ENCODE data around the gene MAGEC1. TPM values are rescaled to one million over a fixed set of nuclear protein-coding genes. Genes with fewer than 3 reads are reported as not detected.

Gene MAGEC1
- total RNA-seq, 8 experiments from 2014 or later = 0.09 to 0.49 (median 0.23) TPM; not detected in 4

- ATAC-seq (replicated peaks in 6 of 8) = no peak
- Histone ChIP-seq H3K4me1 (replicated peaks in 1 of 2) (no peaks in the 10 kb centered on the region), H3K4me3 (no peak overlapping the region), H3K27ac (no peak overlapping the region)
- in situ Hi-C loops (cut with MboI; ENCODE audit: low pct_unique_long_range_greater_than_20kb in 2 of 9, low sequenced_read_pairs in 9 of 9, unreplicated experiment in 9 of 9) = no loop called here
- WGBS, 10 experiments = 67 to 100% (median 100%) methylated on average over 1 of the region's 1 CpG; no CpG with 5 or more reads in 7 of the 10 experiments
These were observed 32.4 kb downstream of the MAGEC1 start for GRCh38 chrX:141936080-141936479.

- in situ Hi-C loops (cut with MboI; ENCODE audit: low pct_unique_long_range_greater_than_20kb in 2 of 9, low sequenced_read_pairs in 9 of 9, unreplicated experiment in 9 of 9) = no loop called here
- Histone ChIP-seq H3K4me1 (replicated peaks in 1 of 2) (no peaks in the 10 kb centered on the region), H3K27ac (no peak overlapping the region), H3K4me3 (no peak overlapping the region)
- no peak for ATAC-seq (replicated peaks in 6 of 8)
- WGBS, 10 experiments = 57 to 100% (median 93%) methylated on average over 1 to 2 of the region's 2 CpGs; no CpG with 5 or more reads in 5 of the 10 experiments
These were observed 37.5 kb downstream of the MAGEC1 start for GRCh38 chrX:141941234-141941633.

- in situ Hi-C loops (cut with MboI; ENCODE audit: low pct_unique_long_range_greater_than_20kb in 2 of 9, low sequenced_read_pairs in 9 of 9, unreplicated experiment in 9 of 9) = no loop called here
- no peak overlapping the region for H3K4me3 ChIP-seq
- WGBS, 10 experiments = 0 to 100% (median 49%) methylated on average over 1 to 7 of the region's 7 CpGs; no CpG with 5 or more reads in 3 of the 10 experiments
- no peaks in the 10 kb centered on the region for H3K4me1 ChIP-seq (replicated peaks in 1 of 2)
- H3K27ac ChIP-seq = no peak overlapping the region
- no peak for ATAC-seq (replicated peaks in 6 of 8)
These were observed 41.7 kb downstream of the MAGEC1 start for GRCh38 chrX:141945426-141945825.

GRCh38 chrX:141947350-141947749, 43.7 kb downstream of the MAGEC1 start:
- no peak for ATAC-seq (replicated peaks in 6 of 8)
- no peaks in the 10 kb centered on the region for H3K4me1 ChIP-seq (replicated peaks in 1 of 2)
- 0 to 80% (median 42%) methylated on average over 1 to 3 of the region's 3 CpGs; no CpG with 5 or more reads in 7 of the 10 experiments for WGBS, 10 experiments
- H3K4me3 ChIP-seq = no peak overlapping the region
- H3K27ac ChIP-seq = no peak overlapping the region
- in situ Hi-C loops (cut with MboI; ENCODE audit: low pct_unique_long_range_greater_than_20kb in 2 of 9, low sequenced_read_pairs in 9 of 9, unreplicated experiment in 9 of 9) = no loop called here

- WGBS, 10 experiments = 24 to 100% (median 57%) methylated on average over 2 to 4 of the region's 5 CpGs; no CpG with 5 or more reads in 7 of the 10 experiments
- H3K4me1 ChIP-seq (replicated peaks in 1 of 2) = no peaks in the 10 kb centered on the region
- H3K4me3 ChIP-seq = no peak overlapping the region
- no peak overlapping the region for H3K27ac ChIP-seq
- in situ Hi-C loops (cut with MboI; ENCODE audit: low pct_unique_long_range_greater_than_20kb in 2 of 9, low sequenced_read_pairs in 9 of 9, unreplicated experiment in 9 of 9) = no loop called here
- ATAC-seq (replicated peaks in 6 of 8) = no peak
These were observed 48.9 kb downstream of the MAGEC1 start for GRCh38 chrX:141952603-141953002.

- in situ Hi-C loops (cut with MboI; ENCODE audit: low pct_unique_long_range_greater_than_20kb in 2 of 9, low sequenced_read_pairs in 9 of 9, unreplicated experiment in 9 of 9) = no loop called here
- no peak for ATAC-seq (replicated peaks in 6 of 8)
- Histone ChIP-seq H3K27ac (no peak overlapping the region), H3K4me3 (no peak overlapping the region), H3K4me1 (replicated peaks in 1 of 2) (no peaks in the 10 kb centered on the region)
- WGBS, 10 experiments = 0 to 88% (median 30%) methylated on average over 1 to 2 of the region's 2 CpGs; no CpG with 5 or more reads in 4 of the 10 experiments
These were observed 55.0 kb downstream of the MAGEC1 start for GRCh38 chrX:141958675-141959074.

Other genes starting within 250 kb of the MAGEC1 start
- not detected for gene SPANXD, start 205.2 kb upstream of the MAGEC1 start, total RNA-seq
- gene MAGEC3, start 65.6 kb upstream of the MAGEC1 start, total RNA-seq = under 1 TPM in 4 of 8 experiments, not detected in 4; 0.05 to 0.43 (median 0.28) TPM

All from motor neuron (in vitro differentiated cells).